Loucy (cell line): ENCODE measurements around the gene GNAI1.

Experiments
- CTCF ChIP-seq: fragments of 200-600 bp; sonication (generic); conservative IDR thresholded peaks from 2 replicates; pipeline ENCODE4 v1.5.1; 2014; ENCODE audit warnings: mild to moderate bottlenecking, antibody characterized with exemption, low read length
- EZH2phosphoT487 ChIP-seq: fragments of 200-600 bp; IDR thresholded peaks from 2 replicates; pipeline ENCODE4 v1.6.1; 2018; ENCODE audit warnings: antibody characterized with exemption, mild to moderate bottlenecking, moderate library complexity, borderline replicate concordance

- TF ChIP-seq CTCF (no peak), EZH2phosphoT487 (no peak)
Observed at GRCh38 chr7:80105701-80106408, 28.8 kb upstream of the GNAI1 start.
